GM12891 (cell line): ENCODE measurements around the gene MYLK4.

ENCODE experiments used
- PAX5 ChIP-seq: IDR thresholded peaks from 2 replicates; pipeline ENCODE4 v1.6.1; 2011; ENCODE audit warnings: low read length, moderate library complexity, mild to moderate bottlenecking; ENCODE audit not compliant: insufficient read depth, severe bottlenecking
- POLR2A ChIP-seq: IDR thresholded peaks from 2 replicates; pipeline ENCODE4 v1.6.1; 2011; ENCODE audit warnings: low read depth, low read length, control low read depth
- POLR2AphosphoS5 ChIP-seq: IDR thresholded peaks from 2 replicates; pipeline ENCODE4 v1.6.1; 2011; ENCODE audit warnings: low read depth, low read length, control low read depth
- POU2F2 ChIP-seq: IDR thresholded peaks from 2 replicates; pipeline ENCODE4 v1.6.1; 2011; ENCODE audit warnings: low read depth, mild to moderate bottlenecking, control low read depth, low read length, moderate library complexity
- SPI1 ChIP-seq: IDR thresholded peaks from 2 replicates; pipeline ENCODE4 v1.6.1; 2011; ENCODE audit warnings: low read depth, low read length, control low read depth
- TAF1 ChIP-seq: IDR thresholded peaks from 2 replicates; pipeline ENCODE4 v1.6.1; 2011; ENCODE audit warnings: low read depth, low read length, control low read depth

DNA sequence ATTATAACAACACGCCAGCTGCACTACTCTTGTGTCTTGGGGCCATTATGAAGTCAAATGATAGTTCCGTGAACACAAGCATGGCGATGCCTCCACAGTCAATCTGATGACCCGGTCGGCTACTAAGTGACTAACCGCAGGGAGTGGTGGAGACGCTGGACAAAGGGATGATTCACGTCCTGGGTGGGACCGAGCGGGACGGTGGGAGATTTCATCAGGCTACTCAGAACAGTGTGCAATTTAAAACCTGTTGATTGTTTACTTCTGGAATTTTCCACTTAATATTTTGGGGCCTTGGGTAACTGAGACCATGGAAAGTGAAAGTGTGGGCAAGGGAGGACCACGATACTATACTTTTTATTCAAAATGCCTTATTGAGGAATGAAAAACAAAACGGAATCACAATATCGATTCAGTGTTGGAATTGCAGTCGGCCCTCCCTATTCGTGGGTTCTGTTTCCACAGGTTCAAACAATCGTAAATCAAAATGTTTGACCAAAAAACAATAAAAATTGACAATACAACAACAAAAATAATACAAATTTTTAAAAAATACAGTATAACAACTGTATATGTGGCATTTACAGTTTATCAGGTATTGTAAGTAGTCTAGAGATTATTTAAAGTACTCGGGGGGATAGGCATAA lies 66.5 kb downstream of the MYLK4 start:
- TF ChIP-seq POLR2A (no peak), POLR2AphosphoS5 (no peak), TAF1 (no peak), SPI1 (no peak), PAX5 (no peak), POU2F2 (no peak)
